H9 (cell line): Measurements from ENCODE around the gene C19orf44. TPM values are rescaled to one million over a fixed set of nuclear protein-coding genes. Genes with fewer than 3 reads are reported as not detected.
A peak's percentile ranks its signal among the peaks of the same experiment; 100 is the strongest.
"Not testable (repeated sequence)": the region's sequence is repeated elsewhere in the genome, so short reads cannot be mapped to it uniquely, and the experiment has no call there.

Experiments used
- DNase-seq: peaks from one replicate; pipeline ENCODE4 v3.0.0-alpha.2; 2017
- H2AFZ ChIP-seq: one replicate; pipeline ENCODE4 v1.6.1; 2013; ENCODE audit warnings: mild to moderate bottlenecking, low read length, control low read depth, moderate library complexity
- H2AK5ac ChIP-seq: 2 replicates; pipeline ENCODE4 v1.6.1; 2013; ENCODE audit warnings: low read length, control low read depth, mixed read lengths; ENCODE audit not compliant: insufficient read length
- H2BK120ac ChIP-seq: one replicate; pipeline ENCODE4 v1.6.1; 2013; ENCODE audit warnings: low read depth, mild to moderate bottlenecking, low read length, control low read depth, inconsistent platforms; ENCODE audit not compliant: poor library complexity, severe bottlenecking
- H2BK12ac ChIP-seq: 2 replicates; pipeline ENCODE4 v1.6.1; 2013; ENCODE audit warnings: low read length, control low read depth, mixed read lengths, low read depth; ENCODE audit not compliant: insufficient read length
- H2BK15ac ChIP-seq: 2 replicates; pipeline ENCODE4 v1.6.1; 2013; ENCODE audit warnings: low read depth, low read length, control low read depth
- H2BK20ac ChIP-seq: one replicate; pipeline ENCODE4 v1.6.1; 2013; ENCODE audit warnings: low read depth, mild to moderate bottlenecking, low read length, control low read depth, inconsistent platforms; ENCODE audit not compliant: poor library complexity, severe bottlenecking
- H2BK5ac ChIP-seq: 2 replicates; pipeline ENCODE4 v1.6.1; 2013; ENCODE audit warnings: low read length, control low read depth, mixed read lengths; ENCODE audit not compliant: insufficient read length
- H3K14ac ChIP-seq: 2 replicates; pipeline ENCODE4 v1.6.1; 2013; ENCODE audit warnings: low read length, control low read depth; ENCODE audit not compliant: insufficient read depth
- H3K18ac ChIP-seq: 2 replicates; pipeline ENCODE4 v1.6.1; 2013; ENCODE audit warnings: low read depth, mild to moderate bottlenecking, mixed read lengths, low read length, control low read depth; ENCODE audit not compliant: insufficient read length
- H3K23ac ChIP-seq: 2 replicates; pipeline ENCODE4 v1.6.1; 2013; ENCODE audit warnings: low read length, control low read depth, mixed read lengths, low read depth; ENCODE audit not compliant: insufficient read length
- H3K23me2 ChIP-seq: 2 replicates; pipeline ENCODE4 v1.6.1; 2013; ENCODE audit warnings: low read depth, mild to moderate bottlenecking, mixed read lengths, low read length, control low read depth; ENCODE audit not compliant: insufficient read length, poor library complexity, severe bottlenecking
- H3K27ac ChIP-seq: 2 replicates; pipeline ENCODE4 v1.5.1; 2013; ENCODE audit warnings: low read length, control low read depth, mixed read lengths, low read depth; ENCODE audit not compliant: insufficient read length
- H3K27me3 ChIP-seq: 2 replicates; pipeline ENCODE4 v1.6.1; 2013; ENCODE audit warnings: low read length, control low read depth, inconsistent platforms; ENCODE audit not compliant: insufficient read depth
- H3K4ac ChIP-seq: 2 replicates; pipeline ENCODE4 v1.6.1; 2013; ENCODE audit warnings: low read depth, mild to moderate bottlenecking, control low read depth, inconsistent platforms, low read length, moderate library complexity
- H3K4me1 ChIP-seq: 2 replicates; pipeline ENCODE4 v1.6.1; 2013; ENCODE audit warnings: low read length, control low read depth, inconsistent platforms; ENCODE audit not compliant: insufficient read depth
- H3K4me2 ChIP-seq: 2 replicates; pipeline ENCODE4 v1.6.1; 2013; ENCODE audit warnings: low read length, control low read depth, mixed read lengths; ENCODE audit not compliant: insufficient read length, insufficient read depth
- H3K56ac ChIP-seq: 2 replicates; pipeline ENCODE4 v1.6.1; 2013; ENCODE audit warnings: low read depth, mild to moderate bottlenecking, mixed read lengths, low read length, control low read depth; ENCODE audit not compliant: insufficient read length
- H3K79me1 ChIP-seq: 2 replicates; pipeline ENCODE4 v1.6.1; 2013; ENCODE audit warnings: low read depth, mild to moderate bottlenecking, moderate library complexity, low read length, control low read depth, inconsistent platforms; ENCODE audit not compliant: insufficient read depth, poor library complexity, severe bottlenecking
- H3K79me2 ChIP-seq: 2 replicates; pipeline ENCODE4 v1.6.1; 2013; ENCODE audit warnings: low read length, control low read depth, inconsistent platforms; ENCODE audit not compliant: insufficient read depth
- H3K9ac ChIP-seq: 2 replicates; pipeline ENCODE4 v1.6.1; 2013; ENCODE audit warnings: low read length, control low read depth, mixed read lengths; ENCODE audit not compliant: insufficient read length; ENCODE audit errors: extremely low read depth
- H3K9me3 ChIP-seq: one replicate; pipeline ENCODE4 v1.6.1; 2013; ENCODE audit warnings: low read depth, low read length, inconsistent platforms; ENCODE audit not compliant: control insufficient read depth
- H3T11ph ChIP-seq: one replicate; pipeline ENCODE4 v1.6.1; 2013; ENCODE audit warnings: mild to moderate bottlenecking, low read length, control low read depth, inconsistent platforms
- H4K20me1 ChIP-seq: one replicate; pipeline ENCODE4 v1.6.1; 2013; ENCODE audit not compliant: control insufficient read depth, insufficient read length, insufficient read depth
- H4K5ac ChIP-seq: 2 replicates; pipeline ENCODE4 v1.6.1; 2013; ENCODE audit warnings: low read depth, mild to moderate bottlenecking, mixed read lengths, low read length, control low read depth; ENCODE audit not compliant: insufficient read length
- H4K8ac ChIP-seq: replicated peaks from 2 replicates; pipeline ENCODE4 v1.6.1; 2013; ENCODE audit warnings: low read length, control low read depth, mixed read lengths, low read depth; ENCODE audit not compliant: insufficient read length
- H4K91ac ChIP-seq: 2 replicates; pipeline ENCODE4 v1.6.1; 2013; ENCODE audit warnings: low read depth, mild to moderate bottlenecking, moderate library complexity, mixed read lengths, low read length, control low read depth; ENCODE audit not compliant: insufficient read length
- H3K27ac Mint-ChIP-seq, 3 experiments: 2 replicates in 2 of 3; 3 replicates in 1 of 3; pipeline ENCODE4 v1.8.0; 2020 to 2021; ENCODE audit warnings: mixed read lengths in 3 of 3, mild to moderate bottlenecking in 1 of 3, moderate library complexity in 1 of 3
- H3K27me3 Mint-ChIP-seq: 2 replicates; pipeline ENCODE4 v1.8.0; 2021; ENCODE audit warnings: low read depth, mild to moderate bottlenecking, moderate library complexity, mixed read lengths
- H3K36me3 Mint-ChIP-seq, 3 experiments: 2 replicates in 2 of 3; 3 replicates in 1 of 3; pipeline ENCODE4 v1.8.0; 2020 to 2021; ENCODE audit warnings: low read depth in 3 of 3, mixed read lengths in 3 of 3; ENCODE audit not compliant: insufficient read depth in 1 of 3
- H3K4me1 Mint-ChIP-seq, 2 experiments: 2 replicates each; pipeline ENCODE4 v1.8.0; 2020; ENCODE audit warnings: mixed read lengths in 2 of 2
- H3K4me3 Mint-ChIP-seq, 2 experiments: 2 replicates in 1 of 2; 3 replicates in 1 of 2; pipeline ENCODE4 v1.8.0; 2020 to 2021; ENCODE audit warnings: mild to moderate bottlenecking in 2 of 2, mixed read lengths in 2 of 2, moderate library complexity in 1 of 2
- H3K9me3 Mint-ChIP-seq, 2 experiments: 2 replicates in 1 of 2; 3 replicates in 1 of 2; pipeline ENCODE4 v1.8.0; 2020; ENCODE audit warnings: mild to moderate bottlenecking in 2 of 2, mixed read lengths in 2 of 2, moderate library complexity in 1 of 2
- CTCF ChIP-seq: fragments of 200-600 bp; sonication (generic); conservative IDR thresholded peaks from 3 replicates; pipeline ENCODE4 v1.8.0; 2021; ENCODE audit warnings: antibody characterized with exemption, mild to moderate bottlenecking
- WGBS: extraction: QIAGEN DNeasy Blood & Tissue Kit; methylation state at CpG from one replicate; pipeline ENCODE4 v1.1.7; 2013; ENCODE audit warnings: missing lambda C conversion rate, low lambda C conversion rate, mixed read lengths; ENCODE audit not compliant: insufficient read length; ENCODE audit errors: extremely low coverage; 5-methylcytosine and 5-hydroxymethylcytosine counted together
- total RNA-seq: library from RNA; stranded (reverse); gene quantifications from 2 replicates; pipeline ENCODE4 v1.2.1, GENCODE V29; 2021

The C19orf44 gene
- total RNA-seq, 1 experiment from 2014 or later, result 6.4 TPM

- Histone ChIP-seq H2BK5ac (no peak overlapping the region), H3K9me3 (no peaks in the 10 kb centered on the region), H2BK15ac (no peak overlapping the region), H3K27ac (no peak overlapping the region), H2AFZ (no peak overlapping the region), H4K91ac (no peak overlapping the region), H3K18ac (no peak overlapping the region), H3K79me2 (peaks cover 9% of the 10 kb centered on the region; the same call in 1 of the 2 replicates), H3K14ac (no peak overlapping the region), H3K4me1 (peaks cover 2% of the 10 kb centered on the region; the same call in 1 of the 2 replicates), H3K4me2 (no peak overlapping the region), H3K23ac (no peak overlapping the region), H4K8ac (no peak overlapping the region), H3K79me1 (peaks cover 3% of the 10 kb centered on the region), H3T11ph (no peak overlapping the region), H2BK20ac (no peak overlapping the region), H3K4ac (no peak overlapping the region), H2BK12ac (no peak overlapping the region), H3K23me2 (no peaks in the 10 kb centered on the region), H4K5ac (no peak overlapping the region), H3K56ac (no peak overlapping the region), H4K20me1 (peaks cover 6% of the 10 kb centered on the region), H3K27me3 (no peaks in the 10 kb centered on the region), H2BK120ac (no peak overlapping the region), H3K9ac (no peak overlapping the region), H2AK5ac (no peak overlapping the region)
- Mint-ChIP-seq H3K9me3 (no peaks in the 10 kb centered on the region), H3K4me3 (no peak overlapping the region), H3K4me1 (peaks cover 40 to 45% of the 10 kb centered on the region in 2 experiments), H3K27ac (peak overlapping the region in 1 of 3 experiments; percentile 49; a peak in 3 of 7 replicates), H3K36me3 (peaks cover 0 to 8% (median 4%) of the 10 kb centered on the region in 3 experiments; a peak in 4 of 7 replicates), H3K27me3 (no peaks in the 10 kb centered on the region)
- no CpG with 5 or more reads among the region's 9 CpGs for WGBS
- no peak for TF ChIP-seq CTCF
- DNase-seq, result no peak
Observed at GRCh38 chr19:16446724-16447368, 49.3 kb upstream of the C19orf44 start.

- H2BK120ac ChIP-seq, H3K79me2 ChIP-seq, H4K5ac ChIP-seq, H3K4me3 Mint-ChIP-seq, H2AK5ac ChIP-seq, H3K4ac ChIP-seq, H3K27me3 Mint-ChIP-seq, H2BK15ac ChIP-seq, H3K9me3 ChIP-seq, H3K9ac ChIP-seq, H3K79me1 ChIP-seq, H3K14ac ChIP-seq, H3T11ph ChIP-seq, H3K27ac ChIP-seq, H3K27ac Mint-ChIP-seq, H3K23me2 ChIP-seq, H3K23ac ChIP-seq, H4K8ac ChIP-seq, H3K4me2 ChIP-seq, H4K20me1 ChIP-seq, H3K4me1 ChIP-seq, H3K56ac ChIP-seq, H4K91ac ChIP-seq, H3K9me3 Mint-ChIP-seq, H3K36me3 Mint-ChIP-seq, H3K18ac ChIP-seq, H2BK12ac ChIP-seq, H2AFZ ChIP-seq, H2BK20ac ChIP-seq, H2BK5ac ChIP-seq, DNase-seq, H3K27me3 ChIP-seq: not testable (repeated sequence)
- no CpG with 5 or more reads among the region's 3 CpGs for WGBS
- peaks cover 27 to 35% of the 10 kb centered on the region in 2 experiments for H3K4me1 Mint-ChIP-seq
Observed at GRCh38 chr19:16448872-16449271, 47.3 kb upstream of the C19orf44 start.
